ENCODE results near the gene ANKH. TPM values are rescaled to one million over a fixed set of nuclear protein-coding genes. Genes with fewer than 3 reads are reported as not detected.

The ANKH gene
- total RNA-seq, 1 experiment from 2014 or later: 81.4 TPM

GRCh38 chr5:14869668-14870164, 1.9 kb downstream of the ANKH start:
- Histone ChIP-seq H3K9me2 (ENCODE audit: insufficient read depth) (no peaks in the 10 kb centered on the region), H3K4me1 (replicated peaks; ENCODE audit: insufficient read depth) (peaks cover 7% of the 10 kb centered on the region; the same call in 1 of the 2 replicates), H3K27ac (no peak overlapping the region), H3F3A (ENCODE audit: insufficient read depth, low read depth) (no peaks in the 10 kb centered on the region; the same call in 1 of the 2 replicates), H3K9me3 (ENCODE audit: insufficient read depth, low read depth) (no peaks in the 10 kb centered on the region), H2AFZ (no peak overlapping the region), H3K4me3 (no peak overlapping the region), H3K79me2 (ENCODE audit: low read depth) (no peaks in the 10 kb centered on the region), H3K36me3 (ENCODE audit: low read depth) (no peaks in the 10 kb centered on the region), H3K4me2 (0 out of 2 replicates have a peak overlapping the region, but pooled peaks have one; percentile 7), H4K20me1 (ENCODE audit: insufficient read depth) (no peaks in the 10 kb centered on the region), H3K27me3 (ENCODE audit: insufficient read depth, low read depth) (no peaks in the 10 kb centered on the region)
- no peak for DNase-seq
- CTCF ChIA-PET: interaction anchor here (0.6 kb wide), 1 partner anchor 120 kb away, joined by 3 read pairs; no protein-coding TSS in a partner anchor
- POLR2A ChIA-PET (ENCODE audit: unreplicated experiment): interaction anchor here (0.7 kb wide), 1 partner anchor 18 kb away, joined by 3 read pairs; no protein-coding TSS in a partner anchor
- intact Hi-C loops (cut with micrococcal nuclease; ENCODE audit: unreplicated experiment): loop anchor here (5.0 kb wide), 1 partner anchor 88 kb away; no protein-coding TSS in a partner anchor
- TF ChIP-seq CTCF (conservative IDR thresholded peaks at IDR 0.05) (no peak), EZH2 (IDR thresholded peaks at IDR 0.05; ENCODE audit: low read depth) (no peak)
- no TSS peak for BruUV-seq (replicated peaks)

GRCh38 chr5:14869233-14869632, 2.3 kb downstream of the ANKH start:
- no peaks in the 10 kb centered on the region for H3K27me3 ChIP-seq (ENCODE audit: insufficient read depth, low read depth)
- H3K4me2 ChIP-seq: no peak overlapping the region
- H3K9me3 ChIP-seq (ENCODE audit: insufficient read depth, low read depth): no peaks in the 10 kb centered on the region
- H2AFZ ChIP-seq: no peak overlapping the region
- no peak for DNase-seq
- BruUV-seq (replicated peaks): no TSS peak
- peaks cover 7% of the 10 kb centered on the region; the same call in 1 of the 2 replicates for H3K4me1 ChIP-seq (replicated peaks; ENCODE audit: insufficient read depth)
- H3K4me3 ChIP-seq: no peak overlapping the region
- TF ChIP-seq EZH2 (IDR thresholded peaks at IDR 0.05; ENCODE audit: low read depth) (no peak), CTCF (conservative IDR thresholded peaks at IDR 0.05) (no peak)
- intact Hi-C loops (cut with micrococcal nuclease; ENCODE audit: unreplicated experiment): no loop called here
- no peaks in the 10 kb centered on the region; the same call in 1 of the 2 replicates for H3F3A ChIP-seq (ENCODE audit: insufficient read depth, low read depth)
- no peaks in the 10 kb centered on the region for H3K9me2 ChIP-seq (ENCODE audit: insufficient read depth)
- no peak overlapping the region for H3K27ac ChIP-seq
- CTCF ChIA-PET: no interaction called here
- POLR2A ChIA-PET (ENCODE audit: unreplicated experiment): interaction anchor here (0.6 kb wide), 1 partner anchor 471 kb away, joined by 10 read pairs; no protein-coding TSS in a partner anchor
- no peaks in the 10 kb centered on the region for H4K20me1 ChIP-seq (ENCODE audit: insufficient read depth)
- no peaks in the 10 kb centered on the region for H3K36me3 ChIP-seq (ENCODE audit: low read depth)
- no peaks in the 10 kb centered on the region for H3K79me2 ChIP-seq (ENCODE audit: low read depth)

GRCh38 chr5:14868771-14869170, 2.8 kb downstream of the ANKH start:
- no peaks in the 10 kb centered on the region; the same call in 1 of the 2 replicates for H3F3A ChIP-seq (ENCODE audit: insufficient read depth, low read depth)
- H3K79me2 ChIP-seq (ENCODE audit: low read depth): no peaks in the 10 kb centered on the region
- no peaks in the 10 kb centered on the region for H3K9me3 ChIP-seq (ENCODE audit: insufficient read depth, low read depth)
- no peaks in the 10 kb centered on the region for H3K9me2 ChIP-seq (ENCODE audit: insufficient read depth)
- no peak overlapping the region for H3K4me2 ChIP-seq
- CTCF ChIA-PET: no interaction called here
- POLR2A ChIA-PET (ENCODE audit: unreplicated experiment): interaction anchor here (0.6 kb wide), 1 partner anchor 471 kb away, joined by 10 read pairs; no protein-coding TSS in a partner anchor
- intact Hi-C loops (cut with micrococcal nuclease; ENCODE audit: unreplicated experiment): no loop called here
- no peaks in the 10 kb centered on the region for H3K27me3 ChIP-seq (ENCODE audit: insufficient read depth, low read depth)
- no peaks in the 10 kb centered on the region for H3K36me3 ChIP-seq (ENCODE audit: low read depth)
- no peak overlapping the region for H3K4me3 ChIP-seq
- DNase-seq: no peak
- no TSS peak for BruUV-seq (replicated peaks)
- H3K4me1 ChIP-seq (replicated peaks; ENCODE audit: insufficient read depth): peaks cover 7% of the 10 kb centered on the region; the same call in 1 of the 2 replicates
- H2AFZ ChIP-seq: no peak overlapping the region
- no peaks in the 10 kb centered on the region for H4K20me1 ChIP-seq (ENCODE audit: insufficient read depth)
- no peak for TF ChIP-seq CTCF (conservative IDR thresholded peaks at IDR 0.05)
- no peak for TF ChIP-seq EZH2 (IDR thresholded peaks at IDR 0.05; ENCODE audit: low read depth)
- no peak overlapping the region for H3K27ac ChIP-seq
